ENCODE results near the gene AJM1.

DNA sequence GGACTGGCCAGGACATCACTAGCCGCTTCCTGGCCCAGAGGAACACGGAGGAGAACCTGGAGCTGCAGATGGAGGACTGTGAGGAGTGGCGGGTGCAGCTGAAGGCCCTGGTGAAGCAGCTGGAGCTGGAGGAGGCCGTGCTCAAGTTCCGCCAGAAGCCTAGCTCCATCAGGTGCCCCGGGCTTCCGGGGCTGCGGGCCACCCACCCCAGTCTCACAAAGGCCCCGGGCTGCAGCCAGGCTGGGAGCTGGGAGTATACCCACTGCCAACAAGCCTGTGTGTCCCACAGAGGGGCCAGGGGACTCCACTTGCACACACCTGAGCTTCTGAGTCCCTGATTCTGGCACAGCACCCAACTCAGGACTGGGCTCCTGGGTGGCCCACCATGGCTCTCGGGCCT, 36.2 kb upstream of the AJM1 start:
- TF ChIP-seq, protein P1, sequence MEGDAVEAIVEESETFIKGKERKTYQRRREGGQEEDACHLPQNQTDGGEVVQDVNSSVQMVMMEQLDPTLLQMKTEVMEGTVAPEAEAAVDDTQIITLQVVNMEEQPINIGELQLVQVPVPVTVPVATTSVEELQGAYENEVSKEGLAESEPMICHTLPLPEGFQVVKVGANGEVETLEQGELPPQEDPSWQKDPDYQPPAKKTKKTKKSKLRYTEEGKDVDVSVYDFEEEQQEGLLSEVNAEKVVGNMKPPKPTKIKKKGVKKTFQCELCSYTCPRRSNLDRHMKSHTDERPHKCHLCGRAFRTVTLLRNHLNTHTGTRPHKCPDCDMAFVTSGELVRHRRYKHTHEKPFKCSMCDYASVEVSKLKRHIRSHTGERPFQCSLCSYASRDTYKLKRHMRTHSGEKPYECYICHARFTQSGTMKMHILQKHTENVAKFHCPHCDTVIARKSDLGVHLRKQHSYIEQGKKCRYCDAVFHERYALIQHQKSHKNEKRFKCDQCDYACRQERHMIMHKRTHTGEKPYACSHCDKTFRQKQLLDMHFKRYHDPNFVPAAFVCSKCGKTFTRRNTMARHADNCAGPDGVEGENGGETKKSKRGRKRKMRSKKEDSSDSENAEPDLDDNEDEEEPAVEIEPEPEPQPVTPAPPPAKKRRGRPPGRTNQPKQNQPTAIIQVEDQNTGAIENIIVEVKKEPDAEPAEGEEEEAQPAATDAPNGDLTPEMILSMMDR (IDR thresholded peaks at IDR 0.05) = no peak
- TF ChIP-seq POLR2AphosphoS2 (conservative IDR thresholded peaks at IDR 0.05; ENCODE audit: low read length) (no peak), RAD21 (conservative IDR thresholded peaks at IDR 0.05 in 1 of 2, IDR thresholded peaks at IDR 0.05 in 1 of 2) (no peak), TP53 (CRISPR knock-in tag; IDR thresholded peaks at IDR 0.05) (no peak), CHD2 (IDR thresholded peaks at IDR 0.05; ENCODE audit: low read length, partially characterized antibody) (no peak), MAZ (IDR thresholded peaks at IDR 0.05; ENCODE audit: borderline replicate concordance, low read depth, low read length) (no peak), CEBPB (IDR thresholded peaks at IDR 0.05) (no peak), POLR2A (IDR thresholded peaks at IDR 0.05; ENCODE audit: low read length) (no peak)
- TF ChIP-seq, protein P2, sequence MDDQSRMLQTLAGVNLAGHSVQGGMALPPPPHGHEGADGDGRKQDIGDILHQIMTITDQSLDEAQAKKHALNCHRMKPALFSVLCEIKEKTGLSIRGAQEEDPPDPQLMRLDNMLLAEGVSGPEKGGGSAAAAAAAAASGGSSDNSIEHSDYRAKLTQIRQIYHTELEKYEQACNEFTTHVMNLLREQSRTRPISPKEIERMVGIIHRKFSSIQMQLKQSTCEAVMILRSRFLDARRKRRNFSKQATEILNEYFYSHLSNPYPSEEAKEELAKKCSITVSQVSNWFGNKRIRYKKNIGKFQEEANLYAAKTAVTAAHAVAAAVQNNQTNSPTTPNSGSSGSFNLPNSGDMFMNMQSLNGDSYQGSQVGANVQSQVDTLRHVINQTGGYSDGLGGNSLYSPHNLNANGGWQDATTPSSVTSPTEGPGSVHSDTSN (IDR thresholded peaks at IDR 0.05) = no peak
- TF ChIP-seq, protein P3, sequence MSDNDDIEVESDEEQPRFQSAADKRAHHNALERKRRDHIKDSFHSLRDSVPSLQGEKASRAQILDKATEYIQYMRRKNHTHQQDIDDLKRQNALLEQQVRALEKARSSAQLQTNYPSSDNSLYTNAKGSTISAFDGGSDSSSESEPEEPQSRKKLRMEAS (IDR thresholded peaks at IDR 0.05) = no peak
